GM23248 (cell line): ENCODE measurements around the gene COPS4. TPM values are rescaled to one million over a fixed set of nuclear protein-coding genes. Genes with fewer than 3 reads are reported as not detected.
A peak's percentile ranks its signal among the peaks of the same experiment; 100 is the strongest.
"Not testable (repeated sequence)": the region's sequence is repeated elsewhere in the genome, so short reads cannot be mapped to it uniquely, and the experiment has no call there.

Experiments used
- DNase-seq: peaks from one replicate; pipeline ENCODE4 v3.0.0-alpha.2; 2015
- H2AFZ ChIP-seq: fragments of 200-600 bp; sonication (generic); 2 replicates; pipeline ENCODE4 v1.6.1; 2016; ENCODE audit warnings: antibody characterized with exemption
- H3F3A ChIP-seq: fragments of 200-600 bp; sonication (generic); 2 replicates; pipeline ENCODE4 v1.6.1; 2016; ENCODE audit warnings: mild to moderate bottlenecking, antibody characterized with exemption, mixed run types; ENCODE audit not compliant: insufficient read depth
- H3K27ac ChIP-seq: fragments of 200-600 bp; sonication (generic); 2 replicates; pipeline ENCODE4 v1.5.1; 2016; ENCODE audit warnings: mild to moderate bottlenecking
- H3K27me3 ChIP-seq: fragments of 200-600 bp; sonication (generic); replicated peaks from 2 replicates; pipeline ENCODE4 v1.6.1; 2016; ENCODE audit warnings: mild to moderate bottlenecking; ENCODE audit not compliant: insufficient read depth
- H3K36me3 ChIP-seq: fragments of 200-600 bp; sonication (generic); 2 replicates; pipeline ENCODE4 v1.6.1; 2016; ENCODE audit warnings: low read depth, mild to moderate bottlenecking
- H3K4me1 ChIP-seq: fragments of 200-600 bp; sonication (generic); 2 replicates; pipeline ENCODE4 v1.6.1; 2016; ENCODE audit warnings: mild to moderate bottlenecking; ENCODE audit not compliant: insufficient read depth
- H3K4me2 ChIP-seq: fragments of 200-600 bp; sonication (generic); one replicate; pipeline ENCODE4 v1.6.1; 2016; ENCODE audit warnings: mild to moderate bottlenecking; ENCODE audit not compliant: unreplicated experiment
- H3K4me3 ChIP-seq: fragments of 200-600 bp; sonication (generic); 2 replicates; pipeline ENCODE4 v1.5.1; 2016; ENCODE audit warnings: mild to moderate bottlenecking
- H3K79me2 ChIP-seq: fragments of 200-600 bp; sonication (generic); 2 replicates; pipeline ENCODE4 v1.6.1; 2016; ENCODE audit warnings: mild to moderate bottlenecking; ENCODE audit not compliant: insufficient read depth
- H3K9ac ChIP-seq: fragments of 200-600 bp; sonication (generic); 2 replicates; pipeline ENCODE4 v1.6.1; 2016; ENCODE audit warnings: mild to moderate bottlenecking
- H3K9me2 ChIP-seq: fragments of 200-600 bp; sonication (generic); 2 replicates; pipeline ENCODE4 v1.6.1; 2016; ENCODE audit warnings: mixed run types, mild to moderate bottlenecking, moderate library complexity; ENCODE audit not compliant: insufficient read depth
- H3K9me3 ChIP-seq: fragments of 200-600 bp; sonication (generic); one replicate; pipeline ENCODE4 v1.6.1; 2017; ENCODE audit warnings: low read depth
- H4K20me1 ChIP-seq: fragments of 200-600 bp; sonication (generic); 2 replicates; pipeline ENCODE4 v1.6.0; 2016; ENCODE audit not compliant: insufficient read depth
- EZH2 ChIP-seq: fragments of 200-600 bp; sonication (generic); IDR thresholded peaks from 2 replicates; pipeline ENCODE4 v1.6.1; 2018; ENCODE audit warnings: antibody characterized with exemption, mild to moderate bottlenecking; ENCODE audit not compliant: insufficient read depth, poor library complexity, severe bottlenecking
- EZH2phosphoT487 ChIP-seq: fragments of 200-600 bp; sonication (generic); IDR thresholded peaks from 2 replicates; pipeline ENCODE4 v1.6.1; 2018; ENCODE audit warnings: antibody characterized with exemption, moderate library complexity, mild to moderate bottlenecking, low read depth; ENCODE audit not compliant: insufficient read depth
- WGBS, 2 experiments: methylation state at CpG; one replicate each; pipeline ENCODE4 v1.1.6; 2015 to 2017; ENCODE audit warnings: low lambda C conversion rate in 2 of 2, low coverage in 1 of 2; ENCODE audit errors: missing lambda C conversion rate in 2 of 2; 5-methylcytosine and 5-hydroxymethylcytosine counted together
- in situ Hi-C: fragments of 300-500 bp; cut with MboI; formaldehyde crosslinking; loops from 2 replicates; pipeline ENCODE4 v1.15.0; 2020
- polyA plus RNA-seq: library from polyadenylated mRNA; unstranded; fragments of >200 nt; fragmentation: Nextera tagmentation; extraction: Ambion mirVana; gene quantifications from 2 replicates; pipeline ENCODE4 v1.2.1, GENCODE V29; 2016
- total RNA-seq: library from RNA; depleted of rRNA; stranded (reverse); fragments of >200 nt; shearing (Covaris generic); gene quantifications from 2 replicates; pipeline ENCODE4 v1.2.3, GENCODE V29; 2014

Gene COPS4
- total and polyA plus RNA-seq, 2 experiments from 2014 or later: 67.0 to 69.2 TPM

- Histone ChIP-seq H3K36me3 (no peaks in the 10 kb centered on the region), H3K9me2 (no peaks in the 10 kb centered on the region), H3K27me3 (no peaks in the 10 kb centered on the region), H3K79me2 (no peaks in the 10 kb centered on the region), H3F3A (peaks cover 13% of the 10 kb centered on the region), H3K27ac (peak overlapping the region; percentile 67), H3K9ac (peak overlapping the region; percentile 48; the same call in 1 of the 2 replicates), H3K4me1 (peaks cover 10% of the 10 kb centered on the region), H3K9me3 (no peaks in the 10 kb centered on the region), H4K20me1 (no peaks in the 10 kb centered on the region), H2AFZ (peak overlapping the region; percentile 55), H3K4me2 (peak overlapping the region; percentile 37), H3K4me3 (no peak overlapping the region)
- peak; percentile 87 for DNase-seq
- in situ Hi-C loops: no loop called here
- WGBS, 2 experiments: 52 to 58% methylated on average over 2 of the region's 2 CpGs
- no peak for TF ChIP-seq EZH2phosphoT487
- TF ChIP-seq EZH2: no peak
Measured at GRCh38 chr4:83022724-83023450, 12.1 kb upstream of the COPS4 start.

- DNase-seq, H3K4me2 ChIP-seq, H3K4me3 ChIP-seq, H2AFZ ChIP-seq, in situ Hi-C loops, H3K9ac ChIP-seq, H3K27ac ChIP-seq, H3K79me2 ChIP-seq, H3K9me2 ChIP-seq, H3K27me3 ChIP-seq, H4K20me1 ChIP-seq, H3K9me3 ChIP-seq, H3K4me1 ChIP-seq, H3K36me3 ChIP-seq: not testable (repeated sequence)
- 91 to 95% methylated on average over 1 of the region's 1 CpG for WGBS, 2 experiments
- peaks cover 13% of the 10 kb centered on the region for H3F3A ChIP-seq
Measured at GRCh38 chr4:83023599-83023998, 11.4 kb upstream of the COPS4 start.

- DNase-seq: peak; percentile 7
- Histone ChIP-seq H3K4me3 (no peak overlapping the region), H3K4me2 (no peak overlapping the region), H3K4me1 (peaks cover 10% of the 10 kb centered on the region), H4K20me1 (no peaks in the 10 kb centered on the region), H3K79me2 (no peaks in the 10 kb centered on the region), H3K9me3 (no peaks in the 10 kb centered on the region), H3K9ac (no peak overlapping the region), H3K27ac (no peak overlapping the region), H3K36me3 (no peaks in the 10 kb centered on the region), H2AFZ (no peak overlapping the region), H3F3A (peaks cover 13% of the 10 kb centered on the region), H3K9me2 (no peaks in the 10 kb centered on the region), H3K27me3 (no peaks in the 10 kb centered on the region)
- WGBS, 2 experiments: 72 to 91% methylated on average over 2 of the region's 2 CpGs
- TF ChIP-seq EZH2phosphoT487 (no peak), EZH2 (no peak)
- in situ Hi-C loops: no loop called here
Measured at GRCh38 chr4:83024233-83024632, 10.8 kb upstream of the COPS4 start.

- Histone ChIP-seq H3K79me2 (no peaks in the 10 kb centered on the region), H3K36me3 (no peaks in the 10 kb centered on the region), H3K9me3 (no peaks in the 10 kb centered on the region), H3K27me3 (no peaks in the 10 kb centered on the region), H3K9ac (no peak overlapping the region), H3K9me2 (no peaks in the 10 kb centered on the region), H3K27ac (no peak overlapping the region), H3K4me2 (no peak overlapping the region), H3K4me1 (peaks cover 10% of the 10 kb centered on the region), H2AFZ (no peak overlapping the region), H3K4me3 (no peak overlapping the region), H4K20me1 (no peaks in the 10 kb centered on the region), H3F3A (peaks cover 13% of the 10 kb centered on the region)
- TF ChIP-seq EZH2phosphoT487 (no peak), EZH2 (no peak)
- in situ Hi-C loops: no loop called here
- DNase-seq: no peak
Measured at GRCh38 chr4:83025563-83025962, 9.4 kb upstream of the COPS4 start.

GRCh38 chr4:83028976-83029375, 6.0 kb upstream of the COPS4 start:
- no peaks in the 10 kb centered on the region for H3K36me3 ChIP-seq
- no peaks in the 10 kb centered on the region for H3K79me2 ChIP-seq
- H3K9ac ChIP-seq: no peak overlapping the region
- no peak for DNase-seq
- WGBS, 2 experiments: 28 to 31% methylated on average over 3 of the region's 3 CpGs
- no peak overlapping the region for H3K4me3 ChIP-seq
- no peaks in the 10 kb centered on the region for H3K9me3 ChIP-seq
- H4K20me1 ChIP-seq: no peaks in the 10 kb centered on the region
- in situ Hi-C loops: no loop called here
- H3F3A ChIP-seq: peaks cover 9% of the 10 kb centered on the region
- H3K9me2 ChIP-seq: no peaks in the 10 kb centered on the region
- TF ChIP-seq EZH2 (no peak), EZH2phosphoT487 (no peak)
- H3K27ac ChIP-seq: no peak overlapping the region
- H3K27me3 ChIP-seq: no peaks in the 10 kb centered on the region
- 0 out of 2 replicates have a peak overlapping the region, but pooled peaks have one; percentile 24 for H2AFZ ChIP-seq
- H3K4me1 ChIP-seq: no peaks in the 10 kb centered on the region
- H3K4me2 ChIP-seq: no peak overlapping the region
